GM18499 (cell line): ENCODE results near the gene CDYL2.
"Not testable (repeated sequence)": the region's sequence is repeated elsewhere in the genome, so short reads cannot be mapped to it uniquely, and the experiment has no call there.

ENCODE experiments used
- ATAC-seq: cut with Tn5 transposase; IDR thresholded peaks from one replicate; pipeline ENCODE4 v1.9.1; 2021; ENCODE audit warnings: moderate number of reproducible peaks; ENCODE audit not compliant: insufficient read depth, unreplicated experiment

Gene CDYL2

DNA sequence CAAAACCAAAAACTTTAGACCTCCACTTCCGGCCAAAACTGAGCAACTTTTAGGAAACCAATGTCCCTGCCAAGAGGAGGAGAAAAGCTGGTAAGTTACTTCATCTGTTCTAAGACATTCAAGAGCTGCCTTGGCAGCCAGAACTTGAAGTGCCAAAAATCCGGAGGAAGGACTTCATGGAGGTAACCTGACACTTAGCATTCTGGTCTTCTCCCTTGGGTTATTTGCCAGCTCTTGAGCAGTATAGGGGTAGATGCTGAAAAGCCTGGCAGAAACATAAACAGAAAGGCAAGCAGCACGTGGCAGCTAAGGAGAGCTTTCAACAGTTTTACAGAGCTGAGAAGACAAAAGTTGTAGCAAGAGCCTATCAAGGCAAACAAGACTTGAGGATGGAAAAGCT, 53.2 kb downstream of the CDYL2 start:
- ATAC-seq = no peak

GRCh38 chr16:80746231-80746630, 58.2 kb downstream of the CDYL2 start:
- no peak for ATAC-seq

DNA sequence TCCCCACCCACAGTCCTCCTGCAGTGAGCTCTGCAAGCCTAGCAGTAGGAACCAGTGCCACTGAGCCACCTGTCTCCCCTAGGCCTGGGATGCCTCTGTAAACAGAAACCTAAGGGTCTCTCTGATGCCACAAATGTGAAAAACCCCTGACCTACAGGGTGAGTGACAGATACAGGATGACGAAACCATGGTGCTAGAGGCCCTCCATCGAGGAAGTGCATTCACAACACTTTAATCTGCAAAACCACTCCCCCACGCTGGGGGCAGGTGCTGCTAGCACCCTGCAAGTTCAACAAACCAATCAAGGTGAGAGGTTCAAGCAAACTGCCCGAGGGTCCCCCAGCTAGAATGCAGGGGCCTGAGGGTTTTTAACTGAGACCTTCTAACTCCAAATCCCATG, 59.5 kb downstream of the CDYL2 start:
- ATAC-seq = no peak

- no peak for ATAC-seq
Measured at GRCh38 chr16:80743772-80744171, 60.6 kb downstream of the CDYL2 start.

- no peak for ATAC-seq
Measured at GRCh38 chr16:80743273-80743672, 61.1 kb downstream of the CDYL2 start.

GRCh38 chr16:80742331-80742730, 62.1 kb downstream of the CDYL2 start:
- no peak for ATAC-seq

GRCh38 chr16:80741724-80742123, 62.7 kb downstream of the CDYL2 start:
- ATAC-seq = no peak

- no peak for ATAC-seq
Measured at GRCh38 chr16:80739523-80739922, 64.9 kb downstream of the CDYL2 start.

- no peak for ATAC-seq
Measured at GRCh38 chr16:80738521-80738920, 65.9 kb downstream of the CDYL2 start.

DNA sequence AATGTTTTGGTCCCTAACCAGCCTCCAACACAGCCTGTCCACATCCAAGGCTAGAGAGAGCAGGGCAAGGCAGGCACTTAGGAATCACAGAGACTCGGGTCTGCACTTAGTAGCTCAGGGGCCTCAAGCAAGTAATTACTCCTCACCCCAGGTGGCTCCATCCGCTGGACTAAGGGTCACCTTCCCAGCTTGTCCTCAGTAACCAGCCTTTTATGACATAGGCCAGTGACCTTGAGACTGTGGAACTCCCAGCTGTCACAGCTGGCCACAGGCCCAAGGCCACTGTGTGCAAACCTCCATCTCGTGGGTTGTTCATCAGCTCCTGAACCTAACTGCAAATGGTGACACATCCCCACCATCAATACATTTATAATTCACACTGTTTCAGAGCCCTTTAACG, 68.6 kb downstream of the CDYL2 start:
- no peak for ATAC-seq

DNA sequence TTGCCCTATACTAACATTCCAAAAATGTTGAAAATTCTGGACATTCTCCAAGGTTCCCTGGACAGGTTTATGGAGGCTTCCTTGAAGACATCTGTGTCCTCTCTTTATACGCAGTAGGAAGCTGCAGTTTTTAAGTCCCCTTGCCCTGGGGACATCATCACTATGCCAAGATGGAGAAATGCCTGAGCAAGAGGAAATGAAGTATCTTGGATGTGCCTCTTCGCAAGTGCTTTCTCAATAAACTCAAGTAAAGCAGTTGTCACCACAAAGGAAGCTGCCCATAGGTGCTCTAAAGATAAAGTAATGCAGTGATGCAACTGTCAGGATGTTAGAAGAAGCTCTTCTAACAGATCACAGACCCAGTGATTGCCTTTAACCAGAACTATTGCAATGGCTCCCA, 71.0 kb downstream of the CDYL2 start:
- no peak for ATAC-seq

- no peak for ATAC-seq
Measured at GRCh38 chr16:80731915-80732314, 72.5 kb downstream of the CDYL2 start.

DNA sequence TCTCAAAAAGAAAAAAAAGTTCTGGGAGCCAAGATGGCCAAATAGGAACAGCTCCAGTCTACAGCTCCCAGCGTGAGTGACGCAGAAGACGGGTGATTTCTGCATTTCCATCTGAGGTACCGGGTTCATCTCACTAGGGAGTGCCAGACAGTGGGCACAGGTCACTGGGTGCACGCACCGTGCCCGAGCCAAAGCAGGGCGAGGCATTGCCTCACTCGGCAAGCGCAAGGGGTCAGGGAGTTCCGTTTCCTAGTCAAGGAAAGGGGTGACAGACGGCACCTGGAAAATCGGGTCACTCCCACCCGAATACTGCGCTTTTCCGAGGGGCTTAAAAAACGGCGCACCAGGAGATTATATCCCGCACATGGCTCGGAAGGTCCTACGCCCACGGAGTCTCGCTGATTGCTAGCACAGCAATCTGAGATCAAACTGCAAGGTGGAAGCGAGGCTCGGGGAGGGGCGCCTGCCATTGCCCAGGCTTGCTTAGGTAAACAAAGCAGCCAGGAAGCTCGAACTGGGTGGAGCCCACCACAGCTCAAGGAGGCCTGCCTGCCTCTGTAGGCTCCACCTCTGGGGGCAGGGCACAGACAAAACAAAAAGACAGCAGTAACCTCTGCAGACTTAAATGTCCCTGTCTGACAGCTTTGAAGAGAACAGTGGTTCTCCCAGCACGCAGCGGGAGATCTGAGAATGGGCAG, 77.2 kb downstream of the CDYL2 start:
- not testable (repeated sequence) for ATAC-seq

DNA sequence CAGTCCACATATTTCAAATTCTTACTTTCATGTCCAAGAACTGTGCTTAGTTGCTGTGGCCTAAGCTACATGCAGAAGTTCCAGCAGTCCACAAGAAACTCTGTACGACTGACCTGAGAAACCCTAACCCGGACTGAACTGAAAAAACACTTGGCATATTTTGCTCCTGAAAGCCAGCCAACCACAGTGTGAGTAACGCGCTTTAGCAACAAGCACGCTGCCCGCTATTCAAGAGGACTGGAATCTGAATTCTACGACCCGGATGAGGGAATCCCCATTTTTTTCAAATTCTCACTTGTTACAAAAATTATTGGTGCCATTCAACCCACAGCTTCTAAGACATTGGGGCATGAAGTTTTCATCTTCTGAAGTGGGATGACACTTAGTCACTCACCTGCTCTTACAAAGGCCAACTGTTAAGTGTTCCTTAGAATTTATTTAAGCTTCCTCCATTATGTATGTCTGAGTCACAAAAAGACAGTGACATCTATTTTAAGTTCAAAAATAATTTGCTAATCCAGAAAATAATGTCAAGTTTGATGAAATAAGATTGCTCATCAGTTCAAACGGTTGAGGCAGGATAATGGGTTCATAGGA, 78.7 kb downstream of the CDYL2 start:
- ATAC-seq = no peak

- no peak for ATAC-seq
Measured at GRCh38 chr16:80723981-80724380, 80.4 kb downstream of the CDYL2 start.

GRCh38 chr16:80723091-80723490, 81.3 kb downstream of the CDYL2 start:
- ATAC-seq = no peak

- ATAC-seq = no peak
Measured at GRCh38 chr16:80720804-80721371, 83.5 kb downstream of the CDYL2 start.

DNA sequence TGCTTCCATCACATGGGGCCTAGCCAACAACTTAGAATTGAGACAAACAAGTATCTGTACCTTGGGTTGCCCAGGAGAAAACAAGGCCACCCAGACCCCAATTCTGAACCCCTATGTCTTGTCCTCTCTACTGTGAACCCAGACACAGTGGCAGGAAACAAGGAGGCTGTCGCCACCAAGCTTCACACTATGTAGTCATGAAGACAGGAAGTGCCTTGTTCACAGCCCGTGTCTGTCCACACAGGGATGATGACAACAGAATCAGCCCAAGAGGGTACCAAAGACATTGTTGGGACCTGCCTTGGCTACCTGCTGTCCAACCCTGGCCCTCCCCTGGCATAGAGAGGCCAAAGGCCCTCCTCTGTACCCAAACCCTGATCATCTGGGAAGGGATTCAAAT, 84.8 kb downstream of the CDYL2 start:
- no peak for ATAC-seq

DNA sequence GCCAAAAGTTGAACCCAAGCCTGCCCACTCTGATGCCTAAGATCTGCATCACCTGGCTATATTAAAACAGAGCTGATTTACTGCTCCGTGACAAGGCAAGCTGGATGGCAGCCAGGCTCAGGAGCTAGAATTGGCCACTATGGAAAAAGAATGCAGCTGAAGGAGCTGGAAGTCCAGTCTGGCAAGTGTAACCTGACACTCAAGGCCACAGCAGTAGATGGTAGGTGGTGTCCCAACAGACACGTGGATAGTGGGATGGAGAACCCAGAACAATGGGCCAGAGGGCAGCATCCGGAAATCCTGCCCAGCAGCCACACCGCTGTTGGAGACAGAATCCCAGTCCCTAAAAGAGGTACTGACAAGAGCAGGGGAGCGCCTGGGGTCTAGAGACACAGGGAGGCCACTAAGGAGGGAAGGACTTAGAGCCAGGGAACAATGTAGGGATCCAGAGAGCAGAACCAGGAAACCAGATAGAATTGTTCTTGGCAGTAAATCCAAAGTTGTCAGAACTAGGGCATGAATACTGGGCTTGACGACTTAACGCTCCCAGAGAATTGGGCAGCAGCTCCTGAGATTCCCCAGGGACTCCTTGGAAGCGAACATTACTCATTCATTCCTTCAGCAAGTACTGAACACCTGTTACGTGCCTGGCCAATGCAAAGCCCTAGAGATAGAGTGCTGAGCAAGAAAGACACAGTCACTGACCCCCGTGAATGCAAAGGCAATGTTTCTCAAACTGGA, 85.7 kb downstream of the CDYL2 start:
- ATAC-seq = no peak

GRCh38 chr16:80717611-80718010, 86.8 kb downstream of the CDYL2 start:
- no peak for ATAC-seq

GRCh38 chr16:80716564-80717139, 87.7 kb downstream of the CDYL2 start:
- ATAC-seq = no peak
